Lung (tissue), 12 donors: Measurements from ENCODE around the gene COL17A1. TPM values are rescaled to one million over a fixed set of nuclear protein-coding genes. Genes with fewer than 3 reads are reported as not detected.

Source experiments
- ATAC-seq: fragments of 200-7000 bp; cut with Tn5 transposase; one replicate; pipeline ENCODE4 v1.9.1; 2020; ENCODE audit warnings: moderate number of reproducible peaks; ENCODE audit not compliant: insufficient read depth, low FRiP score
- DNase-seq, 3 donors: peaks; one replicate each; pipeline ENCODE4 v3.0.0-alpha.2; 2013 to 2017
- H3K27ac ChIP-seq, 2 donors: one replicate each; pipeline ENCODE4 v1.5.1; 2013; ENCODE audit warnings: mild to moderate bottlenecking in 2 of 2, moderate library complexity in 2 of 2, control low read depth in 1 of 2, inconsistent platforms in 1 of 2, low read depth in 1 of 2, low read length in 1 of 2
- H3K27me3 ChIP-seq, 3 donors: one replicate each; pipeline ENCODE4 v1.5.1; 2013; ENCODE audit warnings: low read length in 2 of 3; ENCODE audit not compliant: control insufficient read depth in 3 of 3, insufficient read depth in 3 of 3
- H3K36me3 ChIP-seq, 4 donors: one replicate each; pipeline ENCODE4 v1.5.1; 2013; ENCODE audit warnings: low read length in 4 of 4, mild to moderate bottlenecking in 1 of 4, moderate library complexity in 1 of 4; ENCODE audit not compliant: control insufficient read depth in 4 of 4, insufficient read depth in 4 of 4
- H3K4me1 ChIP-seq, 5 donors: one replicate each; pipeline ENCODE4 v1.5.1; 2013; ENCODE audit warnings: low read length in 5 of 5, mild to moderate bottlenecking in 2 of 5, moderate library complexity in 1 of 5; ENCODE audit not compliant: control insufficient read depth in 5 of 5, insufficient read depth in 5 of 5
- H3K4me3 ChIP-seq: one replicate; pipeline ENCODE4 v1.5.1; 2013; ENCODE audit warnings: mild to moderate bottlenecking, control low read depth, moderate library complexity
- H3K9ac ChIP-seq, 2 donors: one replicate each; pipeline ENCODE4 v1.5.1; 2013; ENCODE audit warnings: low read length in 2 of 2, control low read depth in 1 of 2; ENCODE audit not compliant: insufficient read depth in 1 of 2
- H3K9me3 ChIP-seq, 4 donors: one replicate each; pipeline ENCODE4 v1.5.1; 2013; ENCODE audit warnings: low read length in 3 of 4, mild to moderate bottlenecking in 1 of 4, moderate library complexity in 1 of 4; ENCODE audit not compliant: control insufficient read depth in 4 of 4, insufficient read depth in 3 of 4
- WGBS, 2 donors: extraction: QIAGEN DNeasy Blood & Tissue Kit; methylation state at CpG; one replicate each; pipeline ENCODE4 v1.1.7; 2013; 5-methylcytosine and 5-hydroxymethylcytosine counted together
- polyA plus RNA-seq, 2 donors: library from polyadenylated mRNA; stranded (reverse); fragments of 200-250 nt; gene quantifications; one replicate each; pipeline ENCODE4 v1.2.1, GENCODE V29; 2013
- total RNA-seq, 2 donors: library from RNA; depleted of rRNA in 1 of 2; stranded (reverse); fragments of >200 nt in 1 of 2; gene quantifications; one replicate each; pipeline ENCODE4 v1.2.1, GENCODE V29; 2014 to 2021
- TF ChIP-seq, protein P1 (sequence below): IDR thresholded peaks from 2 replicates; pipeline ENCODE4 v1.5.1; 2012; ENCODE audit warnings: mild to moderate bottlenecking; ENCODE audit errors: control extremely low read depth, extremely low read depth
- donor health status: control.
- donor health status: control.
- donor health status: Bipolar disorder and iron deficiency.
- donor health status: healthy.
- donor health status: DM: yes; HTN: yes; CAD: no.

The COL17A1 gene
- total and polyA plus RNA-seq, 4 donors: 0.92 to 2.5 (median 2.2) TPM

DNA sequence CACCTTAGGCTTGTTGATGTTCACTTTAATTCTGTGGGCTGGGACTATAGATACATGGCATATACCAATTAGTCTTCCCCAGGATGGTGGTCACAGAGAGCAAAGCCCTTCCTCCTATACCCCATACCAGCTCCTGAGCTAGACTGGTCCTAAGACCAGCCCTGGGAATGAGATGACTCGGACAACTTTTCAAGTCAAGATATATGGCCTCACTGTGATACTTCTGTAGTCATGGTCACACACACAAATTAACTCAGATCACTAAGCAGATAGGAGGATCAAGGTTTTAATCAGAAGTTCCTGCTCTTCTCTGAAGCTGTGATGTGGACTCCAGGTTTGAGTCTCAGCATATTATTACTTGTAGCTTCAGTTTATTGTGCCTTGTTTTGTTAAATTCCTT lies 65.7 kb downstream of the COL17A1 start:
- ATAC-seq (no peak), DNase-seq (no peak)
- H3K27me3 ChIP-seq: no peaks in the 10 kb centered on the region
- H3K9ac ChIP-seq: no peak overlapping the region
- peaks cover 28 to 61% (median 41%) of the 10 kb centered on the region in 4 donors for H3K36me3 ChIP-seq
- TF ChIP-seq, protein P1, sequence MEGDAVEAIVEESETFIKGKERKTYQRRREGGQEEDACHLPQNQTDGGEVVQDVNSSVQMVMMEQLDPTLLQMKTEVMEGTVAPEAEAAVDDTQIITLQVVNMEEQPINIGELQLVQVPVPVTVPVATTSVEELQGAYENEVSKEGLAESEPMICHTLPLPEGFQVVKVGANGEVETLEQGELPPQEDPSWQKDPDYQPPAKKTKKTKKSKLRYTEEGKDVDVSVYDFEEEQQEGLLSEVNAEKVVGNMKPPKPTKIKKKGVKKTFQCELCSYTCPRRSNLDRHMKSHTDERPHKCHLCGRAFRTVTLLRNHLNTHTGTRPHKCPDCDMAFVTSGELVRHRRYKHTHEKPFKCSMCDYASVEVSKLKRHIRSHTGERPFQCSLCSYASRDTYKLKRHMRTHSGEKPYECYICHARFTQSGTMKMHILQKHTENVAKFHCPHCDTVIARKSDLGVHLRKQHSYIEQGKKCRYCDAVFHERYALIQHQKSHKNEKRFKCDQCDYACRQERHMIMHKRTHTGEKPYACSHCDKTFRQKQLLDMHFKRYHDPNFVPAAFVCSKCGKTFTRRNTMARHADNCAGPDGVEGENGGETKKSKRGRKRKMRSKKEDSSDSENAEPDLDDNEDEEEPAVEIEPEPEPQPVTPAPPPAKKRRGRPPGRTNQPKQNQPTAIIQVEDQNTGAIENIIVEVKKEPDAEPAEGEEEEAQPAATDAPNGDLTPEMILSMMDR: no peak
- 83 to 96% methylated on average over 1 of the region's 1 CpG for WGBS, 2 donors
- no peak overlapping the region for H3K27ac ChIP-seq
- H3K9me3 ChIP-seq: no peaks in the 10 kb centered on the region
- H3K4me3 ChIP-seq: no peak overlapping the region
- peaks cover 0 to 2% (median 0%) of the 10 kb centered on the region in 5 donors for H3K4me1 ChIP-seq

DNA sequence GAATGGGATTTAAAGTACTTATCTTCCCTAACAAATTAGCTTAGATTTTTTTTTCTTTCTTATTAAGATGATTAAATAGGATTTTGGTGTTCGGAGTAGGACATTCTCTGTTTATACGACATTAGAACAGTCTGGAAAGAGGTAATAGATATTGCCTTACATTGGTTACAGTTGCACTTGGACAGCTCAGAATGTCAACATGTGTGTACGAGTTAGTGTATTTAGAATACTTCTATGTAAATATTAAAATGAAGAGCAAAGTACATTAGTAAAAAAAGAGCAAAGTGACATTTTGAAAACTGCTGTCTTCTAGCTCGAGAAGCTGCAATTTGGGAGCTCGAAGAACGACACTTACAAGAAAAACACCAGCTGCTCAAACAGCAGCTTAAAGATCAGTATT lies 67.2 kb downstream of the COL17A1 start:
- H3K4me3 ChIP-seq: no peak overlapping the region
- peaks cover 17 to 59% (median 33%) of the 10 kb centered on the region in 4 donors for H3K36me3 ChIP-seq
- no peak overlapping the region for H3K27ac ChIP-seq
- ATAC-seq (no peak), DNase-seq (no peak)
- WGBS, 2 donors: 94 to 96% methylated on average over 6 of the region's 6 CpGs
- TF ChIP-seq, protein P1: no peak
- no peaks in the 10 kb centered on the region for H3K27me3 ChIP-seq
- no peaks in the 10 kb centered on the region for H3K9me3 ChIP-seq
- peaks cover 0 to 2% (median 0%) of the 10 kb centered on the region in 5 donors for H3K4me1 ChIP-seq
- no peak overlapping the region for H3K9ac ChIP-seq

DNA sequence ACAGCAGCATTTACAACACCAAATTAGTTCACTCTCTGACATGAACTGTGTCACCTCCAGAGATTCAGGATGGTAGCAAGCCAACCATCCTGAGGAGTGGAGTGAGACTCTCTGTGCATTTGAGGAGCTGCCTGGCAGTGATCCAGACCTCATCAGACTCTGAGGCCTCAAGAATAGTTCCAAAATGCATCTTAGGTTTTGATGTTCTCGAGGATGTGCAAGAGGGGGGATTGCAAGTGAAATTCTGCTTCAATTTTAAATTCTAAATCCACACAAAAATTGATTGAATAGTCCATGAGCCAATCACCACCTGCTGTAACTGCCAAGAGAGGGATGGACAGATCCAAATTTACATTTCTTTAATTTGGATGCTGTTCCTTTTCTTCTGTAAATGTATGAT lies 69.0 kb downstream of the COL17A1 start:
- Histone ChIP-seq H3K4me3 (no peak overlapping the region), H3K9ac (no peak overlapping the region), H3K4me1 (no peaks in the 10 kb centered on the region), H3K27me3 (no peaks in the 10 kb centered on the region), H3K27ac (no peak overlapping the region), H3K9me3 (no peaks in the 10 kb centered on the region), H3K36me3 (peaks cover 11 to 50% (median 26%) of the 10 kb centered on the region in 4 donors)
- TF ChIP-seq, protein P1: no peak
- ATAC-seq (no peak), DNase-seq (peak in 1 of 3 donors; percentile 30)
- WGBS, 2 donors: 73 to 89% methylated on average over 1 of the region's 1 CpG

DNA sequence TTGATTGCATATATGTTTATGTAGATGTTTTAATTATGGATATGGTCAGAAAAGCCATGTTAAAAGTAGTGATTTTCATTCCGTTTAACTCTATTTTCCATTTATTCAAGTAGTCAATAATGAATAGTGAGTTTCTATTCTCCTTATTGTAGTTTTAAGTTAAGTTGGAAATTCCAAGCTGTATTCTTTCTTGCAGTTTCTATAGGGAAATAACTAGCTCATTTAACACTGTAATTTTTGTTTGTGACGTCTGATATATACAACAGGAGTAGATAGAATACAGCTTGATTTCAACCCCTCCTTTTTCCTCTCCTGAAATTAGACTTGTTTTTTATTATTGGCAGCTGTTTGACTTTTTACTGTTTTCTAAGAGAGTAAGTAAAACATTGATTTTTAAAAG lies 71.5 kb downstream of the COL17A1 start:
- Histone ChIP-seq H3K4me3 (no peak overlapping the region), H3K9me3 (no peaks in the 10 kb centered on the region), H3K27me3 (no peaks in the 10 kb centered on the region), H3K36me3 (peaks cover 6 to 31% (median 10%) of the 10 kb centered on the region in 4 donors), H3K9ac (no peak overlapping the region), H3K4me1 (peaks cover 0 to 5% (median 0%) of the 10 kb centered on the region in 5 donors), H3K27ac (no peak overlapping the region)
- no peak for ATAC-seq
- no peak for DNase-seq
- TF ChIP-seq, protein P1: no peak
- 90 to 94% methylated on average over 2 of the region's 2 CpGs for WGBS, 2 donors
